H1 (cell line): Measurements from ENCODE around the gene ACCSL. TPM values are rescaled to one million over a fixed set of nuclear protein-coding genes. Genes with fewer than 3 reads are reported as not detected.

ENCODE experiments used
- CTCF ChIA-PET: fragments of 300-600 bp; sonication (Branson Sonifier 250); formaldehyde crosslinking; loops from one replicate; lab custom pipeline; 2021; ENCODE audit not compliant: partially characterized antibody; lab: Charles Lee
- POLR2A ChIA-PET: fragments of 300-600 bp; sonication (Branson Sonifier 250); formaldehyde crosslinking; loops from one replicate; lab custom pipeline; 2021; ENCODE audit warnings: inconsistent platforms; ENCODE audit not compliant: partially characterized antibody; lab: Charles Lee
- DNase-seq, 2 experiments: peaks; one replicate each; pipeline versions ENCODE4 v3.0.0 to v3.0.0-alpha.2; 2010 to 2022; ENCODE audit warnings: low spot score in 2 of 2, low read depth in 1 of 2, mixed read lengths in 1 of 2
- FAIRE-seq: peaks from 2 replicates; lab custom pipeline; 2011; peaks lifted over from hg19 to GRCh38; lab: Jason Lieb, UNC
- H2AFZ ChIP-seq: 2 replicates; pipeline ENCODE4 v1.8.1; 2012; ENCODE audit warnings: low read length, inconsistent platforms
- H2AK5ac ChIP-seq: 2 replicates; pipeline ENCODE4 v1.6.1; 2013; ENCODE audit warnings: low read depth, low read length
- H2BK120ac ChIP-seq: replicated peaks from 2 replicates; pipeline ENCODE3; 2013; ENCODE audit warnings: low read depth, low read length, inconsistent platforms
- H2BK12ac ChIP-seq: 2 replicates; pipeline ENCODE4 v1.6.1; 2013; ENCODE audit warnings: low read depth, low read length
- H2BK15ac ChIP-seq: 2 replicates; pipeline ENCODE4 v1.6.1; 2013; ENCODE audit warnings: low read length
- H2BK20ac ChIP-seq: 2 replicates; pipeline ENCODE4 v1.6.1; 2013; ENCODE audit warnings: low read length
- H2BK5ac ChIP-seq: 2 replicates; pipeline ENCODE4 v1.6.1; 2013; ENCODE audit warnings: low read depth, low read length
- H3K14ac ChIP-seq: 2 replicates; pipeline ENCODE4 v1.6.1; 2013; ENCODE audit warnings: inconsistent platforms; ENCODE audit not compliant: insufficient read length
- H3K18ac ChIP-seq: 2 replicates; pipeline ENCODE4 v1.6.1; 2013; ENCODE audit warnings: low read length; ENCODE audit errors: extremely low read depth
- H3K23ac ChIP-seq: 2 replicates; pipeline ENCODE4 v1.6.1; 2013; ENCODE audit warnings: inconsistent platforms; ENCODE audit not compliant: insufficient read length
- H3K23me2 ChIP-seq: 2 replicates; pipeline ENCODE4 v1.6.1; 2013; ENCODE audit warnings: low read depth, low read length
- H3K27ac ChIP-seq: 2 replicates; pipeline ENCODE4 v1.6.1; 2011; ENCODE audit warnings: low read depth, low read length, inconsistent platforms
- H3K27me3 ChIP-seq, 4 experiments: replicated peaks in 1 of 4; 1 replicate in 1 of 4; 2 replicates in 3 of 4; pipeline versions ENCODE4 v1.6.1 to v1.8.1; 2011 to 2013; ENCODE audit warnings: low read length in 3 of 4, mild to moderate bottlenecking in 3 of 4, inconsistent platforms in 2 of 4, mixed read lengths in 2 of 4, moderate library complexity in 1 of 4; ENCODE audit not compliant: control insufficient read depth in 3 of 4, insufficient read depth in 3 of 4; ENCODE audit errors: extremely low read depth in 1 of 4
- H3K36me3 ChIP-seq, 4 experiments: 2 replicates each; pipeline versions ENCODE4 v1.6.1 to v1.8.1; 2011 to 2013; ENCODE audit warnings: mild to moderate bottlenecking in 4 of 4, low read length in 3 of 4, moderate library complexity in 2 of 4, control low read depth in 1 of 4, inconsistent platforms in 1 of 4; ENCODE audit not compliant: insufficient read depth in 4 of 4, control insufficient read depth in 2 of 4
- H3K4ac ChIP-seq: replicated peaks from 2 replicates; pipeline ENCODE3; 2013; ENCODE audit warnings: low read length, low read depth, mixed read lengths, inconsistent platforms; ENCODE audit not compliant: insufficient read length
- H3K4me1 ChIP-seq, 4 experiments: replicated peaks in 1 of 4; 1 replicate in 1 of 4; 2 replicates in 3 of 4; pipeline versions ENCODE4 v1.6.1 to v1.8.1; 2011 to 2013; ENCODE audit warnings: low read length in 3 of 4, inconsistent platforms in 2 of 4, mixed read lengths in 1 of 4; ENCODE audit not compliant: insufficient read depth in 4 of 4, control insufficient read depth in 3 of 4
- H3K4me2 ChIP-seq, 2 experiments: 2 replicates each; pipeline versions ENCODE4 v1.6.1 to v1.8.1; 2011 to 2013; ENCODE audit warnings: low read depth in 2 of 2, low read length in 2 of 2, control low read depth in 1 of 2, inconsistent platforms in 1 of 2, mild to moderate bottlenecking in 1 of 2; ENCODE audit not compliant: insufficient read depth in 1 of 2
- H3K4me3 ChIP-seq, 4 experiments: fragments of 200-600, 300-600 bp in 1 of 4; sonication (generic), shearing (Covaris generic), sonication (Bioruptor Twin) in 1 of 4; 2 replicates each; pipeline versions ENCODE4 v1.5.1 to v1.8.1; 2011 to 2016; ENCODE audit warnings: low read length in 4 of 4, low read depth in 3 of 4, control low read depth in 2 of 4, inconsistent platforms in 2 of 4, mild to moderate bottlenecking in 2 of 4, mixed read lengths in 1 of 4, moderate library complexity in 1 of 4; ENCODE audit not compliant: insufficient read depth in 2 of 4; ENCODE audit errors: extremely low read depth in 1 of 4
- H3K56ac ChIP-seq: replicated peaks from 2 replicates; pipeline ENCODE3; 2013; ENCODE audit warnings: low read depth, mild to moderate bottlenecking, mixed read lengths, low read length, inconsistent platforms; ENCODE audit not compliant: insufficient read length
- H3K79me1 ChIP-seq: 2 replicates; pipeline ENCODE4 v1.6.1; 2013; ENCODE audit warnings: low read depth, low read length, control low read depth
- H3K79me2 ChIP-seq, 2 experiments: 2 replicates each; pipeline versions ENCODE4 v1.6.1 to v1.8.1; 2012 to 2013; ENCODE audit warnings: low read length in 2 of 2, mild to moderate bottlenecking in 2 of 2, inconsistent platforms in 1 of 2; ENCODE audit not compliant: insufficient read depth in 2 of 2, control insufficient read depth in 1 of 2
- H3K9ac ChIP-seq, 4 experiments: replicated peaks in 1 of 4; 1 replicate in 1 of 4; 2 replicates in 3 of 4; pipeline versions ENCODE4 v1.6.1 to v1.8.1; 2011 to 2013; ENCODE audit warnings: low read depth in 3 of 4, low read length in 3 of 4, control low read depth in 2 of 4, mild to moderate bottlenecking in 2 of 4, moderate library complexity in 2 of 4, inconsistent platforms in 1 of 4; ENCODE audit errors: extremely low read depth in 1 of 4
- H3K9me3 ChIP-seq, 2 experiments: 2 replicates each; pipeline versions ENCODE4 v1.6.1 to v1.8.1; 2012 to 2013; ENCODE audit warnings: mild to moderate bottlenecking in 2 of 2, moderate library complexity in 2 of 2, control low read depth in 1 of 2, inconsistent platforms in 1 of 2, low read depth in 1 of 2, low read length in 1 of 2, mixed read lengths in 1 of 2; ENCODE audit not compliant: insufficient read depth in 2 of 2
- H4K20me1 ChIP-seq, 2 experiments: replicated peaks in 1 of 2; 2 replicates each; pipeline versions ENCODE3 to v1.8.1; 2011 to 2013; ENCODE audit warnings: inconsistent platforms in 2 of 2, low read length in 2 of 2, mild to moderate bottlenecking in 1 of 2; ENCODE audit not compliant: insufficient read depth in 2 of 2, control insufficient read depth in 1 of 2
- H4K5ac ChIP-seq: 2 replicates; pipeline ENCODE4 v1.6.1; 2013; ENCODE audit warnings: low read length, low read depth, mixed read lengths, inconsistent platforms; ENCODE audit not compliant: insufficient read length
- H4K8ac ChIP-seq: 2 replicates; pipeline ENCODE4 v1.8.0; 2013; ENCODE audit warnings: mild to moderate bottlenecking, moderate library complexity, low read length, inconsistent platforms; ENCODE audit not compliant: insufficient read depth; ENCODE audit errors: extremely low read depth
- H4K91ac ChIP-seq: replicated peaks from 2 replicates; pipeline ENCODE3; 2013; ENCODE audit warnings: low read length, mixed read lengths, inconsistent platforms; ENCODE audit not compliant: insufficient read length
- ASH2L ChIP-seq: fragments of 200-600, 300-600 bp; sonication (generic); IDR thresholded peaks from one replicate; pipeline ENCODE4 v1.7.1; 2017; ENCODE audit warnings: low read length
- CTBP2 ChIP-seq: IDR thresholded peaks from 2 replicates; pipeline ENCODE4 v1.7.0; 2011; ENCODE audit warnings: borderline replicate concordance, mild to moderate bottlenecking, moderate library complexity, mixed read lengths, low read length; ENCODE audit not compliant: insufficient read depth, insufficient read length
- EP300 ChIP-seq, 2 experiments: IDR thresholded peaks; 1 replicate in 1 of 2; 2 replicates in 1 of 2; pipeline ENCODE4 v1.6.1; 2011 to 2012; ENCODE audit warnings: low read depth in 2 of 2, low read length in 2 of 2, mild to moderate bottlenecking in 2 of 2, borderline replicate concordance in 1 of 2, inconsistent platforms in 1 of 2, moderate library complexity in 1 of 2
- POLR2A ChIP-seq, 2 experiments: IDR thresholded peaks; 1 replicate in 1 of 2; 2 replicates in 1 of 2; pipeline ENCODE4 v1.6.1; 2011; ENCODE audit warnings: low read depth in 2 of 2, low read length in 2 of 2, mild to moderate bottlenecking in 2 of 2; ENCODE audit errors: control extremely low read depth in 1 of 2
- SAP30 ChIP-seq: fragments of 300-600 bp; sonication (generic); IDR thresholded peaks from 2 replicates; pipeline ENCODE4 v1.7.1; 2012; ENCODE audit warnings: low read length, moderate library complexity, mild to moderate bottlenecking, inconsistent platforms; ENCODE audit not compliant: insufficient read depth, insufficient replicate concordance
- TCF12 ChIP-seq: IDR thresholded peaks from 2 replicates; pipeline ENCODE4 v1.6.1; 2011; ENCODE audit warnings: low read depth, mild to moderate bottlenecking, low read length
- WGBS, 2 experiments: shearing (Covaris generic) in 1 of 2; methylation state at CpG; one replicate each; pipeline versions ENCODE4 v1.1.6 to v1.1.7; 2013 to 2015; ENCODE audit warnings: low lambda C conversion rate in 2 of 2, mixed read lengths in 2 of 2, inconsistent platforms in 1 of 2, low coverage in 1 of 2, missing lambda C conversion rate in 1 of 2; ENCODE audit not compliant: insufficient replicate concordance in 2 of 2, insufficient coverage in 1 of 2, insufficient read length in 1 of 2; ENCODE audit errors: extremely low coverage in 1 of 2, missing lambda C conversion rate in 1 of 2; 5-methylcytosine and 5-hydroxymethylcytosine counted together
- polyA plus RNA-seq, 7 experiments: library from polyadenylated mRNA; depleted of rRNA in 3 of 7; stranded (reverse) in 5 of 7; unstranded in 2 of 7; fragments of >200 nt in 5 of 7; fragments of 200-250 nt in 2 of 7; gene quantifications; 1 replicate in 5 of 7; 2 replicates in 1 of 7; 4 replicates in 1 of 7; pipeline versions ENCODE4 v1.2.1 to v1.2.3, GENCODE V29; 2011 to 2013; ENCODE audit warnings: missing spikeins in 2 of 7, mixed read lengths in 2 of 7
- total RNA-seq: library from RNA; stranded (reverse); fragmentation: NEBNext Ultra II Directional; extraction: Animal tissue kit (Norgen Biotek cat#: 25700); gene quantifications from 2 replicates; pipeline ENCODE4 v1.2.1, GENCODE V29; 2021
- TF ChIP-seq, protein P1 (sequence below): IDR thresholded peaks from 2 replicates; pipeline ENCODE4 v1.6.1; 2012; ENCODE audit warnings: low read length, inconsistent platforms

ACCSL gene
- total and polyA plus RNA-seq, 2 of the 8 experiments (the other 6 are each of a cell fraction or from before 2014, with no cell fraction given): not detected

DNA sequence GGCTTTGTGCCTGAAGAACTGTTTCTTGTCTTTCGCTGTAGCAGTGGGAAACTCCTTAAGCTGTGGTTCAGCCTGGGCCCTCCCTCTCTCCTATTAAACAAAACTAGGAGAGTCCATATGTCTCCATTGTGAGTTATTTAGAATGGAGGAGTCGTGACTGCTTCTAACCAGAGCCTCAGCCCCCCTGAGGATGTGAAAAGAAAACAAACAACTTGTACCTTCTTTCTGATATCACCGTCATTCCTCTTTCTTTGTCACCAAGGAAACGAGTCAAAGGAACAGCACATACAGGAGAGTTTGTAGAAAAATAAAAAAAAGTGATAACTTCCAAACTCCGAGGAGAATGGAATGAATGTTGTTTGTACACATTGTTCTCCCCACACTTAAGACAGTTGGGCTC lies 36.1 kb downstream of the ACCSL start:
- H4K91ac ChIP-seq: no peak overlapping the region
- H3K79me2 ChIP-seq: no peaks in the 10 kb centered on the region
- no peaks in the 10 kb centered on the region for H3K36me3 ChIP-seq
- no peaks in the 10 kb centered on the region for H3K27me3 ChIP-seq
- no peak overlapping the region for H3K9ac ChIP-seq
- no peak for TF ChIP-seq CTBP2
- no peak for TF ChIP-seq POLR2A (IDR thresholded peaks at IDR 0.05; ENCODE audit: control extremely low read depth in 1 of 2, low read depth in 2 of 2, low read length in 2 of 2)
- TF ChIP-seq ASH2L: no peak
- TF ChIP-seq SAP30: no peak
- TF ChIP-seq, protein P1, sequence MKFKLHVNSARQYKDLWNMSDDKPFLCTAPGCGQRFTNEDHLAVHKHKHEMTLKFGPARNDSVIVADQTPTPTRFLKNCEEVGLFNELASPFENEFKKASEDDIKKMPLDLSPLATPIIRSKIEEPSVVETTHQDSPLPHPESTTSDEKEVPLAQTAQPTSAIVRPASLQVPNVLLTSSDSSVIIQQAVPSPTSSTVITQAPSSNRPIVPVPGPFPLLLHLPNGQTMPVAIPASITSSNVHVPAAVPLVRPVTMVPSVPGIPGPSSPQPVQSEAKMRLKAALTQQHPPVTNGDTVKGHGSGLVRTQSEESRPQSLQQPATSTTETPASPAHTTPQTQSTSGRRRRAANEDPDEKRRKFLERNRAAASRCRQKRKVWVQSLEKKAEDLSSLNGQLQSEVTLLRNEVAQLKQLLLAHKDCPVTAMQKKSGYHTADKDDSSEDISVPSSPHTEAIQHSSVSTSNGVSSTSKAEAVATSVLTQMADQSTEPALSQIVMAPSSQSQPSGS: no peak
- TF ChIP-seq EP300 (IDR thresholded peaks at IDR 0.05; ENCODE audit: borderline replicate concordance in 1 of 2, low read depth in 2 of 2, low read length in 2 of 2): no peak
- TF ChIP-seq TCF12: no peak
- H2BK5ac ChIP-seq: no peak overlapping the region
- H3K79me1 ChIP-seq: no peaks in the 10 kb centered on the region
- 89% methylated on average over 5 of the region's 5 CpGs; no CpG with 5 or more reads in 1 of the 2 experiments for WGBS, 2 experiments
- ChIA-PET CTCF (interaction anchor here (1.4 to 4.4 kb wide), 2 partner anchors 10 to 25 kb away, joined by 6 to 30 read pairs; partner anchors contain the start of gene EXT2), POLR2A (interaction anchor here (1.6 kb wide), 1 partner anchor 8 kb away, joined by 4 read pairs; no protein-coding TSS in a partner anchor)
- no peak overlapping the region for H4K5ac ChIP-seq
- H3K56ac ChIP-seq: no peak overlapping the region
- H2BK15ac ChIP-seq: no peak overlapping the region
- no peak overlapping the region for H2BK12ac ChIP-seq
- no peak overlapping the region for H3K4me2 ChIP-seq
- no peak overlapping the region for H2BK120ac ChIP-seq
- H2BK20ac ChIP-seq: no peak overlapping the region
- H3K9me3 ChIP-seq: 0 out of 4 replicates have a peak, but pooled peaks cover 2 to 4% of the 10 kb centered on the region in 2 experiments
- H3K27ac ChIP-seq: no peak overlapping the region
- no peak overlapping the region for H4K8ac ChIP-seq
- no peak overlapping the region for H3K4me3 ChIP-seq
- H3K4ac ChIP-seq: no peak overlapping the region
- H3K4me1 ChIP-seq: peaks cover 0 to 3% (median 1%) of the 10 kb centered on the region in 4 experiments; a peak in 1 of 7 replicates
- H3K23ac ChIP-seq: no peak overlapping the region
- H3K23me2 ChIP-seq: no peaks in the 10 kb centered on the region
- no peak for DNase-seq
- no peak for FAIRE-seq
- no peaks in the 10 kb centered on the region for H4K20me1 ChIP-seq
- no peak overlapping the region for H2AFZ ChIP-seq
- H3K18ac ChIP-seq: no peak overlapping the region
- H3K14ac ChIP-seq: no peak overlapping the region
- no peak overlapping the region for H2AK5ac ChIP-seq
